ENCODE measurements around the gene HTRA1. TPM values are rescaled to one million over a fixed set of nuclear protein-coding genes. Genes with fewer than 3 reads are reported as not detected.

HTRA1 gene
- total and polyA plus RNA-seq, 10 of the 15 experiments (the other 5 are each of a cell fraction or from before 2014, with no cell fraction given) = 0.13 TPM; not detected in 9

- in situ Hi-C loops (cut with MboI) (no loop called here), intact Hi-C loops (cut with micrococcal nuclease; ENCODE audit: unreplicated experiment) (no loop called here)
- FAIRE-seq (no peak), DNase-seq (ENCODE audit: low read depth, low spot score) (no peak), ATAC-seq (no peak)
- Histone ChIP-seq H3K27ac (ENCODE audit: control insufficient read depth, insufficient read depth) (no peak overlapping the region), H3K36me3 (ENCODE audit: control insufficient read depth in 2 of 2, insufficient read depth in 2 of 2, low read length in 1 of 2) (no peaks in the 10 kb centered on the region), H3K4me2 (ENCODE audit: control insufficient read depth, insufficient read depth) (no peak overlapping the region), H3K4me3 (no peak overlapping the region), H3K27me3 (replicated peaks in 1 of 2; ENCODE audit: control insufficient read depth in 2 of 2, insufficient read depth in 2 of 2, low read length in 1 of 2) (peaks cover 0 to 1% of the 10 kb centered on the region in 2 experiments; a peak in 2 of 4 replicates), H3K4me1 (ENCODE audit: control insufficient read depth, insufficient read depth, low read length) (no peaks in the 10 kb centered on the region), H4K20me1 (ENCODE audit: control insufficient read depth, insufficient read depth) (no peaks in the 10 kb centered on the region), H2AFZ (ENCODE audit: control insufficient read depth, low read depth, low read length) (no peak overlapping the region), H3K79me2 (ENCODE audit: control insufficient read depth, insufficient read depth, low read length) (no peaks in the 10 kb centered on the region), H3K9ac (ENCODE audit: control insufficient read depth, insufficient read depth, low read length) (no peak overlapping the region), H3K9me3 (replicated peaks; ENCODE audit: control insufficient read depth, insufficient read depth, low read length) (no peaks in the 10 kb centered on the region)
- ChIA-PET CTCF (no interaction called here), POLR2A (no interaction called here), RAD21 (ENCODE audit: unreplicated experiment) (no interaction called here), SMC1A (ENCODE audit: uncharacterized antibody, unreplicated experiment) (interaction anchor here (0.6 kb wide), 1 partner anchor 42 kb away, joined by 3 read pairs; no protein-coding TSS in a partner anchor)
- no TSS peak for BruUV-seq (replicated peaks)
- no peak for TF ChIP-seq CBX3 (IDR thresholded peaks at IDR 0.05; ENCODE audit: borderline replicate concordance, low read depth)
- 92% methylated on average over 2 of the region's 2 CpGs for WGBS (ENCODE audit: insufficient coverage, insufficient replicate concordance, low lambda C conversion rate, missing lambda C conversion rate)
Measured at GRCh38 chr10:122537545-122537944, 76.2 kb downstream of the HTRA1 start.

- in situ Hi-C loops (cut with MboI) (no loop called here), intact Hi-C loops (cut with micrococcal nuclease; ENCODE audit: unreplicated experiment) (no loop called here)
- Histone ChIP-seq H3K36me3 (ENCODE audit: control insufficient read depth in 2 of 2, insufficient read depth in 2 of 2, low read length in 1 of 2) (no peaks in the 10 kb centered on the region), H3K9me3 (replicated peaks; ENCODE audit: control insufficient read depth, insufficient read depth, low read length) (no peaks in the 10 kb centered on the region), H3K27me3 (replicated peaks in 1 of 2; ENCODE audit: control insufficient read depth in 2 of 2, insufficient read depth in 2 of 2, low read length in 1 of 2) (peaks cover 0 to 1% of the 10 kb centered on the region in 2 experiments; a peak in 2 of 4 replicates), H3K4me3 (no peak overlapping the region), H3K27ac (ENCODE audit: control insufficient read depth, insufficient read depth) (no peak overlapping the region), H3K4me1 (ENCODE audit: control insufficient read depth, insufficient read depth, low read length) (no peaks in the 10 kb centered on the region), H3K4me2 (ENCODE audit: control insufficient read depth, insufficient read depth) (no peak overlapping the region), H2AFZ (ENCODE audit: control insufficient read depth, low read depth, low read length) (no peak overlapping the region), H3K9ac (ENCODE audit: control insufficient read depth, insufficient read depth, low read length) (no peak overlapping the region), H4K20me1 (ENCODE audit: control insufficient read depth, insufficient read depth) (no peaks in the 10 kb centered on the region), H3K79me2 (ENCODE audit: control insufficient read depth, insufficient read depth, low read length) (no peaks in the 10 kb centered on the region)
- 0% methylated on average over 4 of the region's 4 CpGs for WGBS (ENCODE audit: insufficient coverage, insufficient replicate concordance, low lambda C conversion rate, missing lambda C conversion rate)
- RAD21 ChIA-PET (ENCODE audit: unreplicated experiment) = no interaction called here
- POLR2A ChIA-PET = no interaction called here
- FAIRE-seq (no peak), ATAC-seq (no peak), DNase-seq (ENCODE audit: low read depth, low spot score) (no peak)
- no TSS peak for BruUV-seq (replicated peaks)
- CTCF ChIA-PET = interaction anchor here (1.7 kb wide), 1 partner anchor 24 kb away, joined by 3 read pairs; no protein-coding TSS in a partner anchor
- SMC1A ChIA-PET (ENCODE audit: uncharacterized antibody, unreplicated experiment) = no interaction called here
- no peak for TF ChIP-seq IKZF2 (IDR thresholded peaks at IDR 0.05)
Measured at GRCh38 chr10:122541541-122542002, 80.2 kb downstream of the HTRA1 start.

All from GM12878 (cell line).